Chondrocyte (in vitro differentiated cells): Measurements from ENCODE around the gene KCNQ4. TPM values are rescaled to one million over a fixed set of nuclear protein-coding genes. Genes with fewer than 3 reads are reported as not detected.

Experiments used
- DNase-seq: peaks from one replicate; pipeline ENCODE4 v3.0.0; 2021; ENCODE audit warnings: mixed read lengths, low spot score
- H3K27ac Mint-ChIP-seq: one replicate; pipeline ENCODE4 v1.8.0; 2021; ENCODE audit warnings: mild to moderate bottlenecking, moderate library complexity, mixed read lengths; ENCODE audit not compliant: unreplicated experiment
- H3K27me3 Mint-ChIP-seq: 2 replicates; pipeline ENCODE4 v1.8.0; 2021; ENCODE audit warnings: low read depth, mixed read lengths
- H3K36me3 Mint-ChIP-seq: 2 replicates; pipeline ENCODE4 v1.8.0; 2021; ENCODE audit warnings: low read depth, mixed read lengths
- H3K4me1 Mint-ChIP-seq: 2 replicates; pipeline ENCODE4 v1.8.0; 2021; ENCODE audit warnings: low read depth, mild to moderate bottlenecking, mixed read lengths
- H3K4me3 Mint-ChIP-seq: one replicate; pipeline ENCODE4 v1.8.0; 2021; ENCODE audit warnings: mild to moderate bottlenecking, moderate library complexity, mixed read lengths; ENCODE audit not compliant: unreplicated experiment
- H3K9me3 Mint-ChIP-seq: 2 replicates; pipeline ENCODE4 v1.8.0; 2021; ENCODE audit warnings: low read depth, mixed read lengths
- total RNA-seq: library from RNA; stranded (reverse); gene quantifications from 3 replicates; pipeline ENCODE4 v1.2.1, GENCODE V29; 2021
- TF ChIP-seq, protein P1 (sequence below): fragments of 200-600 bp; sonication (generic); IDR thresholded peaks from 2 replicates; pipeline ENCODE4 v1.5.0; 2021; ENCODE audit warnings: antibody characterized with exemption, mild to moderate bottlenecking, moderate library complexity

KCNQ4 gene
- total RNA-seq, 1 donor from 2014 or later, result 3.4 TPM

- Mint-ChIP-seq H3K27ac (no peak overlapping the region), H3K27me3 (no peaks in the 10 kb centered on the region), H3K4me1 (peaks cover 6% of the 10 kb centered on the region), H3K9me3 (no peaks in the 10 kb centered on the region), H3K36me3 (peaks cover 38% of the 10 kb centered on the region), H3K4me3 (no peak overlapping the region)
- TF ChIP-seq, protein P1, sequence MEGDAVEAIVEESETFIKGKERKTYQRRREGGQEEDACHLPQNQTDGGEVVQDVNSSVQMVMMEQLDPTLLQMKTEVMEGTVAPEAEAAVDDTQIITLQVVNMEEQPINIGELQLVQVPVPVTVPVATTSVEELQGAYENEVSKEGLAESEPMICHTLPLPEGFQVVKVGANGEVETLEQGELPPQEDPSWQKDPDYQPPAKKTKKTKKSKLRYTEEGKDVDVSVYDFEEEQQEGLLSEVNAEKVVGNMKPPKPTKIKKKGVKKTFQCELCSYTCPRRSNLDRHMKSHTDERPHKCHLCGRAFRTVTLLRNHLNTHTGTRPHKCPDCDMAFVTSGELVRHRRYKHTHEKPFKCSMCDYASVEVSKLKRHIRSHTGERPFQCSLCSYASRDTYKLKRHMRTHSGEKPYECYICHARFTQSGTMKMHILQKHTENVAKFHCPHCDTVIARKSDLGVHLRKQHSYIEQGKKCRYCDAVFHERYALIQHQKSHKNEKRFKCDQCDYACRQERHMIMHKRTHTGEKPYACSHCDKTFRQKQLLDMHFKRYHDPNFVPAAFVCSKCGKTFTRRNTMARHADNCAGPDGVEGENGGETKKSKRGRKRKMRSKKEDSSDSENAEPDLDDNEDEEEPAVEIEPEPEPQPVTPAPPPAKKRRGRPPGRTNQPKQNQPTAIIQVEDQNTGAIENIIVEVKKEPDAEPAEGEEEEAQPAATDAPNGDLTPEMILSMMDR, result no peak
- no peak for DNase-seq
Observed at GRCh38 chr1:40768146-40768990, 15.2 kb upstream of the KCNQ4 start.

- no peak for DNase-seq
- TF ChIP-seq, protein P1, result peak; percentile 61
- Mint-ChIP-seq H3K4me1 (peaks cover 18% of the 10 kb centered on the region), H3K9me3 (no peaks in the 10 kb centered on the region), H3K27ac (no peak overlapping the region), H3K27me3 (no peaks in the 10 kb centered on the region), H3K36me3 (peaks cover 35% of the 10 kb centered on the region), H3K4me3 (no peak overlapping the region)
Observed at GRCh38 chr1:40769815-40770214, 13.8 kb upstream of the KCNQ4 start.

- no peak overlapping the region for H3K4me3 Mint-ChIP-seq
- H3K36me3 Mint-ChIP-seq, result peaks cover 36% of the 10 kb centered on the region
- DNase-seq, result no peak
- peaks cover 23% of the 10 kb centered on the region for H3K4me1 Mint-ChIP-seq
- TF ChIP-seq, protein P1, result peak; percentile 24
- H3K9me3 Mint-ChIP-seq, result no peaks in the 10 kb centered on the region
- peak overlapping the region; percentile 36 for H3K27ac Mint-ChIP-seq
- H3K27me3 Mint-ChIP-seq, result no peaks in the 10 kb centered on the region
Observed at GRCh38 chr1:40770296-40771070, 13.1 kb upstream of the KCNQ4 start.

- Mint-ChIP-seq H3K36me3 (peaks cover 38% of the 10 kb centered on the region), H3K4me3 (no peak overlapping the region), H3K4me1 (peaks cover 21% of the 10 kb centered on the region), H3K27me3 (no peaks in the 10 kb centered on the region), H3K9me3 (peaks cover 11% of the 10 kb centered on the region), H3K27ac (no peak overlapping the region)
- DNase-seq, result no peak
- TF ChIP-seq, protein P1, result no peak
Observed at GRCh38 chr1:40772146-40772955, 11.2 kb upstream of the KCNQ4 start.
